ENCODE data around the gene CFAP73.

The CFAP73 gene

GRCh38 chr12:113130457-113131135 is 18.9 kb upstream of the CFAP73 start:
- no peak for DNase-seq (ENCODE audit: low read depth)
- TF ChIP-seq CTCF (IDR thresholded peaks at IDR 0.05; ENCODE audit: control insufficient read depth, insufficient read depth, low read depth, low read length, missing control alignments) = no peak
- no peak overlapping the region for H3K4me3 ChIP-seq (ENCODE audit: control insufficient read depth, low read depth, low read length)

DNA sequence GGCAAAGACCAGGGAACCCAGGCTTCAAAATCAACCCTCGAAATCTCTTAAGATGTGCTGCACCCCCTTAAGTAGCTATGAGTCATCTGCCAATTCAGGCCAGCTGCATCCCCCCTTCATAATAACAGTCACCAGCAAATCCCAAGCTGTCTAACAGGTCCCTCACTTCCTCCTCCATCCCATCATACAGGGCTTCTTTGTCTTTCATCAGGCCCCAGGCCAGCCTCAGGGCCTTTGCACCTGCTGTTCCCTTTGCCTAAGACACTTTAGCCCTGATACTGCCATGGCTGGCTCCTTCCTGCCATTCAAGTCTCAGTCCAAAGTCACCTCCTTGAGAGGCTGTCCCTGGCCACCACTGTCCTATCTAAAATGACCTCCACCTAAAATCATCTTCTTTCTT is 18.0 kb upstream of the CFAP73 start:
- TF ChIP-seq CTCF (IDR thresholded peaks at IDR 0.05; ENCODE audit: control insufficient read depth, insufficient read depth, low read depth, low read length, missing control alignments) = no peak
- H3K4me3 ChIP-seq (ENCODE audit: control insufficient read depth, low read depth, low read length) = no peak overlapping the region

DNA sequence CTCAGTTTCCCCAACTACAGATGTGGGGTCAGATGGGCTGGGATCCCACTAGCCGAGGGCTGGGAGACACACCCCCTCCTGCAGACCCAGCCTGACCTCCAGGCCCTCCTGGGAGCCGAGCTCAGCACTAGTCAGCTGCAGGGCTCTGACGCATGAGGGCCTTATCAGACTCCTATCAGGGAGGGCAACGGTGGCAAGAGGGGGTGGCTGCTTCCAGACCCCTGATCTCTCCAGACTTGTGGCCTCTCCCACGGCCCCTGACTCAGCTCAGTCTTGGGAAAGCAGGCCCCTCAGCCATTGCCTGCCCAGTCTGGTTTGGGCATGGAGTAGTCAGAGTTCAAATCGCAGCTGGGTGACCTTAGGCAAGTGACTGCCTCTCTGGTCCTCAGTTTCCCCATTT is 16.5 kb upstream of the CFAP73 start:
- TF ChIP-seq CTCF (IDR thresholded peaks at IDR 0.05; ENCODE audit: control insufficient read depth, insufficient read depth, low read depth, low read length, missing control alignments) = no peak
- DNase-seq (ENCODE audit: low read depth) = no peak
- no peak overlapping the region for H3K4me3 ChIP-seq (ENCODE audit: control insufficient read depth, low read depth, low read length)

More for the DNA sequence above, 18.0 kb upstream of the CFAP73 start:
- no peak for DNase-seq (ENCODE audit: low read depth)

DNA sequence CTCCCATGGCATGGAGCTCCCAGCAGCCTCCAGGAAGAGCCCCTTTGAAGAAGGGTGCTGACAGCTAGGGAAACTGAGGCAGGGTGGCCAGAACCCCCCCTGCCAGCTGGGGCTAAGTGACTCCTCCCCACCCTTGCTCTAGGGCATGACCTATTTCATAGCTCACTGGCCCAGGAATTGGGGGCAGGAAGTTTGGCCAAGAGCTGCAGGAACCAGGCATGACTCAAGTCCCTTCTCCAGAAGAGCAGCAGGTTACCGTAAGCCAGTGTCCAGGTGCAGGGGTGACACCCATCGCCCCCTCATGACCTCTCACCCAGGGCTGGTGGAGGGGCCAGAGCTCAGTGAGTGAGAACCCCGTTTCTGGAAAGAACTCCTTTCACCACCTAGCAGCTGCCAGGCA is 15.9 kb upstream of the CFAP73 start:
- DNase-seq (ENCODE audit: low read depth) = no peak
- H3K4me3 ChIP-seq (ENCODE audit: control insufficient read depth, low read depth, low read length) = no peak overlapping the region
- no peak for TF ChIP-seq CTCF (IDR thresholded peaks at IDR 0.05; ENCODE audit: control insufficient read depth, insufficient read depth, low read depth, low read length, missing control alignments)

GRCh38 chr12:113134071-113134470 is 15.5 kb upstream of the CFAP73 start:
- no peak for DNase-seq (ENCODE audit: low read depth)
- H3K4me3 ChIP-seq (ENCODE audit: control insufficient read depth, low read depth, low read length) = no peak overlapping the region
- no peak for TF ChIP-seq CTCF (IDR thresholded peaks at IDR 0.05; ENCODE audit: control insufficient read depth, insufficient read depth, low read depth, low read length, missing control alignments)

GRCh38 chr12:113134521-113134951 is 15.0 kb upstream of the CFAP73 start:
- no peak for DNase-seq (ENCODE audit: low read depth)
- TF ChIP-seq CTCF (IDR thresholded peaks at IDR 0.05; ENCODE audit: control insufficient read depth, insufficient read depth, low read depth, low read length, missing control alignments) = no peak
- no peak overlapping the region for H3K4me3 ChIP-seq (ENCODE audit: control insufficient read depth, low read depth, low read length)

Measured in AG09309 (cell line).